NOMO-1 treated with DMSO at 0.1 percent for 48 hours (cell line): ENCODE measurements around the gene PKIG.
"Not testable (repeated sequence)": the region's sequence is repeated elsewhere in the genome, so short reads cannot be mapped to it uniquely, and the experiment has no call there.

Experiments
- DNase-seq: peaks from one replicate; lab custom pipeline; 2025; ENCODE audit not compliant: unreplicated experiment; lab: John Stamatoyannopoulos, UW

PKIG gene

GRCh38 chr20:44571362-44571988, 10.9 kb upstream of the PKIG start:
- DNase-seq = no peak

DNA sequence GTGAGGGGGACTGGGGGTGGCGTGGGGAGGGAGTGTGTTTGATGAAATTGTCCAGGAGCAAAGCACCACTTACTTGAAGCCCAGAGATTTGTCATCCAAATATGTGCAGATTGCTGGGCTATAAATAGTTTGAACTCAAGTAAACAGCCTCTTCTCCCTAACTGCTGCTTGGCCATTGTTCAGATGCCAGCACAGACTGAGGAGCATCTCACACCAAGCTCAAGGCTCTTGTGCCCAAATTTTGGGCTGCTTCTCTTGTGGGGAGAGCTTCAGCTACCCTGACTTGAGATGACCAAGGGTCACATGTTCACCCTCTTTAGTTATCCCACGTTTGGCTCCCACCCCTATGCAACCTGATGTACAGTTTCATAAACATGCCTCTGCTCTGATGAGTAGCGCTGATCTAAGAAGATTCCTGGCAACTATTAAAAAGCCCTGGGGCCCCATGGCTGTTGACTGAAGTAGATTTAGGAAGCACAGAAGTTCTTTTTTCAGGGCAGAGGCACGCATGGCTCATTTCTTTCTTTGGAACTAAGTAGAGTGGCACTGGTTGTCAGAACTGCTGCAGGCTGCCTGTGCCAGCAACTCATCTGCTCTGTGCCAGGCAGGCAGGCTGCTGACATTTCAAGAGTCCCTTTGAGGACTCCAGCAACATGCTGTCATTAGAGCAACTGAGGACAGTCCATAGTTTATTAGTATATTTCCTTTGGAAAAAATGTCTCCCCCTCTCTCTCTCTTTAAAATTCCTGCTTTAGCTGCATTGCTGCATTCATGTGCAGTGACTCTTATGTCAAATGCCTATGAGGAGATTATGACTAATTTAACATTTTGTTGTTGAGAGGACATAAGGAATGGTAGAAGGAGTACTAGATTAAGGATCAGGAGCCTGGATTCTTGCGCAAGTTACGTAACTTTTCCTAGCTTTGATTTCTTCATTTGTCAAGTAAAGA, 9.6 kb upstream of the PKIG start:
- DNase-seq = no peak

GRCh38 chr20:44573501-44573869, 8.9 kb upstream of the PKIG start:
- DNase-seq = no peak

GRCh38 chr20:44574372-44574771, 8.0 kb upstream of the PKIG start:
- no peak for DNase-seq

- DNase-seq = peak; percentile 88
These were observed 6.1 kb upstream of the PKIG start for GRCh38 chr20:44576297-44576696.

- DNase-seq = no peak
These were observed 2.9 kb upstream of the PKIG start for GRCh38 chr20:44579313-44580081.

- DNase-seq = no peak
These were observed 1.7 kb upstream of the PKIG start for GRCh38 chr20:44580581-44581268.

- DNase-seq = no peak
These were observed 864 bp upstream of the PKIG start for GRCh38 chr20:44581515-44581914.

DNA sequence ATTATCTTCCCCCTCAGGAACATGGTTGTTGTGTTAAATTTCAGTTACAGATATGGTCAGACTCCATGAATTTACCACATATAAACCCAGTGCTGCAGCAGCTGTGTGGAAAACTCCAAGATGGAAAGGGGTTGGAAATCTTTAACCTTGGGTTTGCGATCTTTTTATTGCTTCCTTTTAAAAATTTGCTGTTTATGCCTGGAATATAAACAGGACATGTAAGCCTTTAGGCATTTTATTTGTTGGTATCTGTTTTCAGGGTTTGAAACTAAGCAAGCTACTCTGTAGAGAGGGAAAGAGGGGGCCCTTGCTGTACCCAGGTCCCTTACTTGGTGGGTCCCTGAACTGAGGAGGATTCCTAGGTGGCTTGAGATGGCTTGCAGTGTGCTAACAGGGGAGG, 778 bp downstream of the PKIG start:
- no peak for DNase-seq

- DNase-seq = no peak
These were observed 1.8 kb downstream of the PKIG start for GRCh38 chr20:44584162-44584561.

DNA sequence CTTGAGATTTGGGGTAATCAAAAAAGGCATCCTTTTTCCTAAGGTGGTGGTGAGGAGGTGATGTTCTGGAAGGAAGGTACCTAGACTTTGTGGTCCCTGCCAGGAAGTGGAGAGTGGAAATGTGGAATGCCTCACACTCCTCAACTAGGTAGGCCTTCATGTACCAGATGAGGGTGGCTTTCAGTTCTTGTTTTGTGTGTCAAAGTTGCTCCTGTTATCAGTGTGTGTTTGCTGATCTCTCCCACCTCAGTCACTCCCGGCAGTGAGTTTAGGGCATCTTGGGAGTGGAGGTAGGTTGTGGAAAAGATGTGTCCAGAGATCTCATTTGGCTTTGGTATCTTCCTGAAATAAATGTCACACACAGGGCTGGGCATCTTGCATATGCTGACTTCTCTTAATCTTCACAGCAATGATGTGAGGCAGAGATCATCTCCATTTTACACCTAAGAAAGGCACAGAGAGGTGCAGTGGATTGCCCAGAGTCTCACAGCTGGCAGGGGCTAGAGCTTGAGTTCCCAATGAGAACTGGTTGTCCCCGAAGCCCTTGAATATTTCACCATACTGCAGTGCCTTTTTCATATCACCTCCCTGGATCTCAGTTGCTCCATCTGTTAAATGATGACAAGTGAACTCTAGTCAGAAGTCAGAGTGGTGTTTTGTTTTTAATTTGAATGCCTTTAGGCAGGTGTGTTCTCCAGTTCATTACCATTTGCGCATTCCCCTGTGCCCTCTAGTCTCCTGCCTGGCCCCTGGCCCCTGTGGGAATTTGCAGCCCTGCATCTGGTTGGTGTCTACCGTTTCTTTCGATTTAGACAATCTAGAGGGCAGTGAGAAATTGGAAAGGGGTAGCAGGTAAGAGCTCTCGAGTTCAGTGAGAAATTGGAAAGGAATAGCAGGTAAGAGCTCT, 2.9 kb downstream of the PKIG start:
- DNase-seq = no peak

DNA sequence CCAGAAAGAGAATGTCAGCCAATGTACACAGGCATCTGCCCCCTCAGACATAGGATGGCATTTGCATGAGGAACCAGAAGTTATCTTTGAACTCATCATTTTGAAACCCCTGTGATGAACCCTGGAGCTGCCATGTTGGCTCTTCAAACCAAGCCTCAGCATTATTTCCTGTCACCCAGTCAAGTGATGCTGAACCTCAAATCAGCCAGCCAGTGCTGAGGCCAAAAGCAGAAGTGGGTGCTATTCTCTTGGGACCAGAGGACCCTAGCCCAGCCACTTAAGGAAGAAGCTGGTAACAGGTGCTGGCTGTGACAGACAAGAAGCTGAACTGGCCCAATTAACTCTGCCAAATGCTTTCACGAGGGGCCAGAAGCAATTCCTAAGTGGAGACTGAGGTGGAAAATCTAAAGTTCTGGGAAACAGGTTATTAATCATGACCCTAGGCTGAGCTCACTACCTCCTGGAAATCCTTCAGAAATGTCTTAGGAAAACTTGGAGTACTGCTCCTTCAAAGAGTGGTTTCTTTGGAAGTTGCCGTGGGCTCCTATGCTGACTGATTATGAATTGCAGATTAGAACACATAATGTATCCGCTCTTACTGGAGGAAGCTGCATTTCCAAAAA, 4.0 kb downstream of the PKIG start:
- DNase-seq = peak; percentile 40

DNA sequence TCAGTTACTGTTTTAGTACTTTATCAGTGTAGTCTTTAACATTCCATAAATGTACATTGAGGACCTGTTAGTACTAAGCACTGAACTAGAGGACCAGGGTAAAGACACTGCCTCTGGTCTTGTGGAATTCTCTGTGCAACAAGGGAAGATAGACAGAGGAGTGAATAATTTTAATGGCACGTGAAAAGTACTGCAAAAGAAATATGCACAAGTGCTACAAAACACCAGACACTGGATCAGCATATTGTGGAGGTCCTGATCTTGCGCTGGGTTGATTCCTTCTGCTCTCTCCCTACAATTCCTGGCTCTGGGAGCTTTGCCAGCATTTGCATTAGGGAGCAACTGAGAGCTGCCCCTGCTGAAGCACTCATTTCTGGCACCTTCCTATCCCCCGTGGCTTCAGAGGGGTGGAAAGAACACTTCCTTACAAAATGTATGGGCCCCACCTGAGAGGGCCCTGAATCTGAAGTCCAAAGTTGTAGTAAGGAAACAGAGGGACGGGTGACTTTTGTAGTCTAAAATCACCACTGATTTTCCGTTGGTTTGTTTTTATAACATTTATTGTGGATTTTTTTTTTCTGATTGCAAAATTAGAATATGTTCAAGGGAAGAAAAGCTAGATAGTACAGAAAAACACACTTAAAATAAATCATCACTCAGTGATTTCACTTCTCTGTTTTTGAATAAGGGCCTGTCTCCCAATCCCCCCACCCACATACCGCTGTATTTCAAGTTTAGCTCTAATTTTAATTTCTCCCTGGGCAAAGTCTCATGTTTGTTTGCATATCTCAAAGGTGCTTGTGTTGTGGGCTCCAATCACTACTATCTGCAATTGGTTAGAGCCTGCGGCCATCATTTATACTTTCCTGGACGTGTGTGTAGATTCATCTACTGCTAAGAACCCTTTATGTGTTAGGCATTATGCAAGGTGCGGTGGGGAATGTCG, 4.9 kb downstream of the PKIG start:
- DNase-seq = peak; percentile 32

- not testable (repeated sequence) for DNase-seq
These were observed 5.9 kb downstream of the PKIG start for GRCh38 chr20:44588321-44588720.

DNA sequence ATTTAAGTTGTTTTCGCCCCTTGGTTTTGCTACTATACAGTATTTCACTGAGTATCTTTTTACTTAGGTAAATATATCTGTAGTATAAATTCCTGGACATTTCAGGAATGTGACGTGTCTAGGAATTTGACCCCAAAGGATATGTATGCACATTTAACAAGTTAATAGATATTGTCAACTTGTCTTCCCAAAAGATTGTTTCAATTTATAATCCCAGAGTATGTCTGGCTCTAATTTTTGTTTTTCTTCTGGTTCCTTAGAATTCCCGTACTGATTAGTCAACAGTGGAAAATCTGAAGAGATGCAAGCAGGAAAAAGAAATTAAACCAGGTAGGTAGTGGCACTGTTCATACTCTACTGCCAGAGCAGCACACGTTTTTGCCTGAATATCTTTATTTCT, 7.2 kb downstream of the PKIG start:
- DNase-seq = no peak

DNA sequence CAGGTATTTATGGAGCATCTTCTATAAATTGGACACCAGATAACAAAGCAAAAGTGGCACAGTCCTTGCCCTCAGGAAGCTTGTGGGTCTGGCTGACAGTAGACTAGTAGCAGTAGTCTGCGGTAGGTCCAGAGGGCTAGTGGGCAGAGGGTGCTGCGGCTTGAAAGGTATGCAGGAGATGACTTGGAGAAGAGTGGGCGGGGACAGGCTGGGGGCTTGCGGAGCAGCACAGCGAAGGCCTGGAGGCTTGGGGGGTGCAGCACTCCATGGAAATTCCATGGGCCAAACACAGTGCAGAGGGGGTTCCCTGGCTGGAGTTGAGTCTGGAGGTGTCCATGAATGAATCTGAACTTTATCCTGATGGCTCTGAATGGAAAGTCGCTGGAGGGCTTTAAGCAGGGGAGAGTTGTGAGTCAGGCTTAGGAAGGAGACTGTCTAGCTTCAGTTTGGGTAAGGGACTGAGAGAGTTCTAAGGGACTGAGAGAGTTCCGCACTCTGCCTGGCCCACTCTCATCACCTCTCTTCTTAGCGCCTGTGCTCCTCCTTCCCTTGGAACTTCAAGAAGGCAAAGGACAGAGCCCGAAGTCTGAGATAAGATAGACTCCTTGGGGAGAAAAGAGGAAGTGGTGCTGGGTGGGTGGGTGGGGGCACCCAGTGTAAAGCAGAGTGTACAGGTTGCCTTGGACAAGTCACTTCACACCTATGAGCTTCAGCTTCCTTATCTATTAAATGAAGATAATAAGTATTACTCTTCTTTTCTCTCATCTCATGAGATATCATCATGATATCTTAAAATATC, 8.8 kb downstream of the PKIG start:
- no peak for DNase-seq

DNA sequence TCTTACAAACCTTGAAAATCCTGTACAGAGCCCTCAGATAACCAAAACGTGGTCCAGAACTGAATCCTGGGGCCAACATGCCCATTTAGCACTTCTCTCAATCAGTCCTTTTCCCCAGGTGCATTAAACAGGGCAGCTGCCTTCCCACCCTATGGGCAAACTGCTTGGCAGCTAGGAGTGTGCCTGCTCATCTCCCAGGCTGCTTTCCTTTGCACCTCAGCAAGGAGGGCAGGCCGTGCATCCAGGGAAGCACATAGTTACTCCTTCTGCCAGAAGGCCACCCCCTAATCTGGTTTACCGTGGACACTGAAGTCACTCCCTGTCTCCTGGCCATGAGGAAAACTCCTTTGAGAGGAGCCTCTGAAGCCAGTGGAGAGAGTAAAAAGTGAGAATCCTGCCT, 10.0 kb downstream of the PKIG start:
- DNase-seq = no peak

GRCh38 chr20:44593751-44594150, 11.4 kb downstream of the PKIG start:
- peak; percentile 34 for DNase-seq
